Astrocyte of the spinal cord (primary cell): ENCODE data around the gene WDR54.

Experiments used
- DNase-seq: peaks from one replicate; pipeline ENCODE4 v3.0.0; 2011; ENCODE audit warnings: low read depth, low spot score
- H3K4me3 ChIP-seq: 2 replicates; pipeline ENCODE4 v1.5.1; 2011; ENCODE audit warnings: low read depth, mild to moderate bottlenecking, low read length, moderate library complexity
- in situ Hi-C: cut with HindIII; loops from 2 replicates; pipeline ENCODE4 v1.10.0; 2017; ENCODE audit warnings: low sequenced_read_pairs
- TF ChIP-seq, protein P1 (sequence below): IDR thresholded peaks from 2 replicates; pipeline ENCODE4 v1.5.1; 2012; ENCODE audit warnings: low read depth, mild to moderate bottlenecking, low read length, inconsistent platforms

The WDR54 gene

DNA sequence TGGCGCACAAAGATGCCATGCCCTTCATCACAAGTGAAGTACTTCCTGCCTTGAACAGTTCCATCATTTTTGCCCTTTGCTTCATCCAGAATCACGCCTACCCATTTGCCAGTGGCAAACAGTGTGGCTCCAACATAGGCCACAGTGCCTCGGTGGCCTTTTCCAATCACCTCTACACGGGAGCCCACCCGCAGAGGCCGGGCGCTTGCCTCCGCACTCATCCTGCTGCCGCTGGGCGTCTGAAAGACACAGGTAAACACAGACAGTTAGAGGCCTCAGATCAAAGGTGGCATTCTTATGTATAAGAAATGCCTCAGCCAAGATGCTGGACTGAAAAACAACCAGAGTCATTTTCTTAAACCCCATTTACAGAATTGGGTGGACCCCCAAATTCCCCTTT is 43.5 kb upstream of the WDR54 start:
- no peak overlapping the region for H3K4me3 ChIP-seq
- TF ChIP-seq, protein P1, sequence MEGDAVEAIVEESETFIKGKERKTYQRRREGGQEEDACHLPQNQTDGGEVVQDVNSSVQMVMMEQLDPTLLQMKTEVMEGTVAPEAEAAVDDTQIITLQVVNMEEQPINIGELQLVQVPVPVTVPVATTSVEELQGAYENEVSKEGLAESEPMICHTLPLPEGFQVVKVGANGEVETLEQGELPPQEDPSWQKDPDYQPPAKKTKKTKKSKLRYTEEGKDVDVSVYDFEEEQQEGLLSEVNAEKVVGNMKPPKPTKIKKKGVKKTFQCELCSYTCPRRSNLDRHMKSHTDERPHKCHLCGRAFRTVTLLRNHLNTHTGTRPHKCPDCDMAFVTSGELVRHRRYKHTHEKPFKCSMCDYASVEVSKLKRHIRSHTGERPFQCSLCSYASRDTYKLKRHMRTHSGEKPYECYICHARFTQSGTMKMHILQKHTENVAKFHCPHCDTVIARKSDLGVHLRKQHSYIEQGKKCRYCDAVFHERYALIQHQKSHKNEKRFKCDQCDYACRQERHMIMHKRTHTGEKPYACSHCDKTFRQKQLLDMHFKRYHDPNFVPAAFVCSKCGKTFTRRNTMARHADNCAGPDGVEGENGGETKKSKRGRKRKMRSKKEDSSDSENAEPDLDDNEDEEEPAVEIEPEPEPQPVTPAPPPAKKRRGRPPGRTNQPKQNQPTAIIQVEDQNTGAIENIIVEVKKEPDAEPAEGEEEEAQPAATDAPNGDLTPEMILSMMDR, result no peak
- DNase-seq, result no peak
- in situ Hi-C loops, result no loop called here

DNA sequence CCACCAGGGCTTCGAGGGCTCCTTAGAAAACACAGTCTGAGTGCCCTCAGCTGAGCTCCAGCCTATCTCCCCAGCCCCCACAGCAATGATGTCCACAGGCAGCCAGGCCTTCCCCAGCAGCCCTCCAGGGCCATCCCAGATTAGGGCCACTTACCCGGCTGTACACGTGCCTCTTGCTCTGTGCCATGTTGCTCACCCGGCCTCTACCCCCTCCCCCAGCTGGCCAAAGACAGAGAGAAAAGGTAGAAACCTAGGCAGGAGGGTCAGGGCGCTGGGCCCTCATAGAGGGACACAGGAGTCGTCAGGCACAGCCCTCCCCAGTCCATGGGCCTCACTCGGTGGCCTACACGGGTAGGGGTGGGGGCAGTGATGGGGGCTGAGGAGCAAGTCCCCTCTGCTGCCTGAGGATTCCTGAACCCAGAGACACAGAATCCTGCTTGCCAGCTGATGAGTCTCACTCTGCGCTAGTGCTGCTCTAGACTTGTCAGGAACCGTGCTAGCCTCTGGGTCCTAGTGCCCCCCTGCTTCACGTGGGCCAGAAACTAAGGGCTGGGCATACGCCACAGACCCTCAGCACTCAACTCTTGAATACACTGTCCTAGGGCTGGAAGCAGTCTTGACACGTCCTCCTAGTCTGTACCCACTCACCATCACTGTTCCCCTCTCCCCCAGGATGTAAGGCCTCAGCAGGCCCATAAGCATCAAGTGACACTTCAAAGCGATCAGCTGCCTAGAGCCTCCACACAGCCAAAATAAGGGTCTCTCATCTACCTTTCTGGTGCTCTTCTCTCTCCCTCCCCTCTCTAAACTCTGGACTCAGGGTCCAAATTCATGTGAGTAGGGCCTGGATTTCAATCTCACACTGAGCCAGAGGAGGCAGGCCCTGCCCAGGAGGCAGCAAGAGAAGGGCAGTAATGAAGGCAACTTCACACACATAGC is 41.4 kb upstream of the WDR54 start, which contains the start of gene DCTN1:
TSS of gene DCTN1 (minus strand) at position 461 of the 939 bp plus-strand sequence. CDS start at position 187, 274 bp downstream.
- TF ChIP-seq, protein P1, result no peak
- in situ Hi-C loops, result no loop called here
- H3K4me3 ChIP-seq, result peak within 1 kb of the TSS; percentile 43
- peak; percentile 64 for DNase-seq

DNA sequence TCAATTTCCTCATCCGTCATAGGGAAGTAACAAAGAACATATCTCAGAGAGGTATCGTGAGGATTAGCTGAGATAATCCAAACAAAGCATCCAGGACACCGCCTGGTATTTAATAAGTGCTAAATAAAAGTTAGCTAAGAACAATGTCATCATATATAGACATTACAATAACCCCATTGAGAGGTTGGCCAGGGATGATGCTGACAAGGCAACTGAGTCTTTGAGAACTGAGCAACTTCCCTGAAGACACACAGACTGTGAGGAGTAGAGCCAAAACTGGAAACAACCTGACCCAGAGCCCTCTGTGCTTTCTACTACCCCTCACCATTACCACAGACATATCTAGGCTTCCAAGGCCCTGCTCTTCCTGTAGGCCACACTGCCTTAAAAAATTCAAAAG is 39.8 kb upstream of the WDR54 start:
- no peak for DNase-seq
- TF ChIP-seq, protein P1, result no peak
- no peak overlapping the region for H3K4me3 ChIP-seq
- in situ Hi-C loops, result no loop called here

DNA sequence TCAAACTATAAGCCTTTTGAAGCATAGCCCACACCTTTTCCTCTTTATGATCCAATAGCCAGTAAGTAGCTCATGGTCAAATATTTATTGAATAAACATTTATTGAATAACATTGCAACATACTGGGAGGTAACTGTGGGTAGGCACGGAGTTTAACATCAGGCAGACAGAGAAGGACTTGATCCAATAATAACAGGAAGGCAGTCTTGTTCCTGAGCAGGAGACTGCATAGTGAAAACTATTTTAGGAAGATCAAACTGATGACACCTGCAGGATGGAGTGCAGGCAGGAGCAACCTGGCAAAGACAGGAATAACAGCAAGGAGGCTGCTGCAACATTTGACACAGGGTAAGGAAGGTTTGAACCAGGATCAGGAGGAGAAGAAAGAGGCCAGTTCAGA is 38.3 kb upstream of the WDR54 start:
- H3K4me3 ChIP-seq, result no peak overlapping the region

DNA sequence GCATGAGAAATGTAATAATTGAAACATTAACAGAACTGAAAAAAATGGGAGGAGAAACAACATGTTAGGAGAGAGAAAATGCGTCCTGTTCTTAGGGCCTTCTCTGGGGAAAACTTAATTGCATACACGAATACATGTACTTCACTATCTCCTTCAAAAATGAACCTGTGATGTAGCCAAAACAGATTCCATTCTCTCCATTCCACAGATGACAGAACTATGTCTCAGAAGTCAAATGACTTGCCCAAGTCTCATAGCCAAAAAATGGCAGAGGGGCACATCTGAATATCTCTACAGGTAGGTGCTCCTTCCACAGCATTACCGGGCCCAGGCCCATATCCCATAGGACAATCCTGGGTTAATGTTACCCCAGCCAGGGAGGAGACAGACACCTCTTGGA is 37.5 kb upstream of the WDR54 start:
- H3K4me3 ChIP-seq, result no peak overlapping the region
- in situ Hi-C loops, result no loop called here
- TF ChIP-seq, protein P1, result no peak
- DNase-seq, result no peak

More for the DNA sequence above, 38.3 kb upstream of the WDR54 start:
- DNase-seq, result peak; percentile 72
- TF ChIP-seq, protein P1, result no peak
- in situ Hi-C loops, result no loop called here

DNA sequence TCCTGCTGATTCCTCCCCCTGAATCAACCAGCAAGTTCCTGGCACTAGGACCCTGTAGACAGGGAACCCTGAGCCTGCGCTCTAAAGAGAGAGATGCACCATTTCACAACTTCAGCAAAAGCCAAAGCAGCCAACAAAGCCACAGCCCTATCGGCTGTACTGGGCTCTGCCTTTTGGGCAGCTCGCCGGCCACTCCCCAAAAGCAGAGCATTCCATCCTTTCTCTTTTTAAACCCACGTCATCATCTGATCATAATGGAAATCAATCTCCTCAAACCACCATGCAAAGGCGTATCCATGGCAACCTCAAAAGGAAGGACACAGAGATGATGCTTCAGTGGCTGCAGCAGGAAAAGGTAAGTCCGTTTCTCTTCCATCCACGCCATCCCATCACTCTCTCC is 36.1 kb upstream of the WDR54 start:
- TF ChIP-seq, protein P1, result no peak
- no peak overlapping the region for H3K4me3 ChIP-seq
- in situ Hi-C loops, result no loop called here
- DNase-seq, result no peak
